MM.1S (cell line): ENCODE measurements around the gene ZNF521.

Source experiments
- DNase-seq: peaks from one replicate; pipeline ENCODE4 v3.0.0-alpha.2; 2015
- H2AFZ ChIP-seq: fragments of 300-600 bp; sonication (generic); 2 replicates; pipeline ENCODE4 v1.6.0; 2016; ENCODE audit warnings: antibody characterized with exemption, low read length
- H3F3A ChIP-seq: fragments of 300-600 bp; sonication (generic); 2 replicates; pipeline ENCODE4 v1.6.1; 2016; ENCODE audit warnings: mild to moderate bottlenecking, antibody characterized with exemption, low read length, moderate library complexity, mixed read lengths; ENCODE audit not compliant: insufficient read depth
- H3K27ac ChIP-seq: fragments of 300-600 bp; sonication (generic); 2 replicates; pipeline ENCODE4 v1.5.1; 2016; ENCODE audit warnings: mild to moderate bottlenecking, low read length
- H3K27me3 ChIP-seq: fragments of 300-600 bp; sonication (generic); replicated peaks from 2 replicates; pipeline ENCODE4 v1.6.0; 2016; ENCODE audit warnings: low read length; ENCODE audit not compliant: insufficient read depth
- H3K36me3 ChIP-seq: fragments of 300-600 bp; sonication (generic); replicated peaks from 2 replicates; pipeline ENCODE4 v1.6.1; 2016; ENCODE audit warnings: mild to moderate bottlenecking, low read length, mixed read lengths; ENCODE audit not compliant: insufficient read depth
- H3K4me1 ChIP-seq: fragments of 300-600 bp; sonication (generic); 2 replicates; pipeline ENCODE4 v1.6.1; 2016; ENCODE audit warnings: low read length, mixed read lengths
- H3K4me2 ChIP-seq: fragments of 300-600 bp; sonication (generic); 2 replicates; pipeline ENCODE4 v1.6.0; 2016; ENCODE audit warnings: low read depth, low read length
- H3K4me3 ChIP-seq: fragments of 300-600 bp; sonication (generic); 2 replicates; pipeline ENCODE4 v1.5.1; 2016; ENCODE audit warnings: low read length, mixed read lengths
- H3K79me2 ChIP-seq: fragments of 300-600 bp; sonication (generic); 2 replicates; pipeline ENCODE4 v1.6.1; 2016; ENCODE audit warnings: mixed run types, low read length, mixed read lengths
- H3K9ac ChIP-seq: fragments of 300-600 bp; sonication (generic); 2 replicates; pipeline ENCODE4 v1.6.1; 2016; ENCODE audit warnings: low read length, mixed read lengths
- H3K9me2 ChIP-seq: fragments of 300-600 bp; sonication (generic); replicated peaks from 2 replicates; pipeline ENCODE4 v1.6.1; 2016; ENCODE audit warnings: mild to moderate bottlenecking, low read length, mixed read lengths; ENCODE audit not compliant: insufficient read depth
- H3K9me3 ChIP-seq: fragments of 300-600 bp; sonication (generic); replicated peaks from 2 replicates; pipeline ENCODE4 v1.6.1; 2016; ENCODE audit warnings: mild to moderate bottlenecking, low read length, mixed read lengths; ENCODE audit not compliant: insufficient read depth
- H4K20me1 ChIP-seq: fragments of 300-600 bp; sonication (generic); 2 replicates; pipeline ENCODE4 v1.6.1; 2016; ENCODE audit warnings: mild to moderate bottlenecking, low read length, moderate library complexity, mixed read lengths; ENCODE audit not compliant: insufficient read depth
- EZH2 ChIP-seq: fragments of 300-600 bp; sonication (generic); optimal IDR thresholded peaks from 2 replicates; pipeline ENCODE3; 2017; ENCODE audit warnings: low read depth, mild to moderate bottlenecking, antibody characterized with exemption, low read length, mixed read lengths
- EZH2phosphoT487 ChIP-seq: fragments of 300-600 bp; sonication (generic); IDR thresholded peaks from 2 replicates; pipeline ENCODE4 v1.6.1; 2018; ENCODE audit warnings: antibody characterized with exemption, low read length
- TF ChIP-seq, protein P1 (sequence below): fragments of 300-600 bp; sonication (generic); IDR thresholded peaks from 2 replicates; pipeline ENCODE4 v1.5.1; 2016; ENCODE audit warnings: antibody characterized with exemption, low read length, mixed read lengths

ZNF521 gene

DNA sequence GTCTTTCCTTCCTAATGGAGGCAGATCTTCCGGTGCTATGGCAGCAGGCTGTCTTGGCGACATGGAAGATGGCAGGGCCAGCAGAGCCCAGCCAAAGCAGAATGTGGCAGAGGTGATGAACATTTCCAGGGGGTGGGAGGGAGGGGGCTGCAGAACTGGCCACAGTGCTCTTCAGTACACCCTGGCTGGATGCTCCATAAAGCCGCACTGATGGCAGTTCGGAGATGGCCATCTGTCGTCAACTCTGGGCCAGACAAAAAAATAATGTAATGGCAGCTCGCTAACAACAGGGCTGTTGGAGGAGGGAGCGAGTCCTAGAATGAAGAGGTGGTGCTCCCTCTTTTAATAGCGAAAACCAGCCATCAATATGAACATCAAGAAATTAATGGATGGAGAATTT is 271.0 kb downstream of the ZNF521 start:
- Histone ChIP-seq H3K4me2 (no peak overlapping the region), H3K36me3 (no peaks in the 10 kb centered on the region), H3K4me3 (no peak overlapping the region), H3K79me2 (no peaks in the 10 kb centered on the region), H3K9ac (no peak overlapping the region), H3K9me3 (no peaks in the 10 kb centered on the region), H3K27ac (no peak overlapping the region), H2AFZ (no peak overlapping the region), H3K4me1 (no peaks in the 10 kb centered on the region), H3K27me3 (no peaks in the 10 kb centered on the region), H4K20me1 (no peaks in the 10 kb centered on the region), H3F3A (no peaks in the 10 kb centered on the region), H3K9me2 (no peaks in the 10 kb centered on the region)
- TF ChIP-seq, protein P1, sequence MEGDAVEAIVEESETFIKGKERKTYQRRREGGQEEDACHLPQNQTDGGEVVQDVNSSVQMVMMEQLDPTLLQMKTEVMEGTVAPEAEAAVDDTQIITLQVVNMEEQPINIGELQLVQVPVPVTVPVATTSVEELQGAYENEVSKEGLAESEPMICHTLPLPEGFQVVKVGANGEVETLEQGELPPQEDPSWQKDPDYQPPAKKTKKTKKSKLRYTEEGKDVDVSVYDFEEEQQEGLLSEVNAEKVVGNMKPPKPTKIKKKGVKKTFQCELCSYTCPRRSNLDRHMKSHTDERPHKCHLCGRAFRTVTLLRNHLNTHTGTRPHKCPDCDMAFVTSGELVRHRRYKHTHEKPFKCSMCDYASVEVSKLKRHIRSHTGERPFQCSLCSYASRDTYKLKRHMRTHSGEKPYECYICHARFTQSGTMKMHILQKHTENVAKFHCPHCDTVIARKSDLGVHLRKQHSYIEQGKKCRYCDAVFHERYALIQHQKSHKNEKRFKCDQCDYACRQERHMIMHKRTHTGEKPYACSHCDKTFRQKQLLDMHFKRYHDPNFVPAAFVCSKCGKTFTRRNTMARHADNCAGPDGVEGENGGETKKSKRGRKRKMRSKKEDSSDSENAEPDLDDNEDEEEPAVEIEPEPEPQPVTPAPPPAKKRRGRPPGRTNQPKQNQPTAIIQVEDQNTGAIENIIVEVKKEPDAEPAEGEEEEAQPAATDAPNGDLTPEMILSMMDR, result no peak
- no peak for TF ChIP-seq EZH2
- no peak for TF ChIP-seq EZH2phosphoT487
- DNase-seq, result no peak

DNA sequence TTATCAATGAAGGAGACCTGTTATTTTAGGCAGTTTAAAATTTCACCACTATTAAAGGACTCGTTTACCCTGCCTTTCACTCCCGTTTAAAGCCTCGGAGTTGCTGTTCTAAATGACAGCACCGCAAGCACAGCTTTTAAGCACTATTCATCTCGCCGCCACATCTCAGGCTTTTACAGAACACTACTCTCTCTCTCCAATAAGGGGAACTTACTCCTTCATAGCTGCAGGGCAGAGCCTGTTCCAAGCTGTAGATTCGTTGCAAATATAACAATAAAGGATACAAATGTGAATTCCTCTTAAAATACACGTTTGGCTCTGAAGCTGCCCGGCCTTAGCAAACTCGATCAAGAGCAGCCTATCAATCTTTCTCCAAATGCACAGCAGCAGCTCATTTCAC is 271.8 kb downstream of the ZNF521 start:
- Histone ChIP-seq H3K4me2 (no peak overlapping the region), H3K9ac (no peak overlapping the region), H3K27me3 (no peaks in the 10 kb centered on the region), H3K36me3 (no peaks in the 10 kb centered on the region), H3K27ac (no peak overlapping the region), H3K9me3 (no peaks in the 10 kb centered on the region), H2AFZ (no peak overlapping the region), H4K20me1 (no peaks in the 10 kb centered on the region), H3K79me2 (no peaks in the 10 kb centered on the region), H3F3A (no peaks in the 10 kb centered on the region), H3K9me2 (no peaks in the 10 kb centered on the region), H3K4me3 (no peak overlapping the region), H3K4me1 (no peaks in the 10 kb centered on the region)
- DNase-seq, result no peak
- TF ChIP-seq EZH2phosphoT487 (no peak), EZH2 (no peak)
- TF ChIP-seq, protein P1, result no peak

DNA sequence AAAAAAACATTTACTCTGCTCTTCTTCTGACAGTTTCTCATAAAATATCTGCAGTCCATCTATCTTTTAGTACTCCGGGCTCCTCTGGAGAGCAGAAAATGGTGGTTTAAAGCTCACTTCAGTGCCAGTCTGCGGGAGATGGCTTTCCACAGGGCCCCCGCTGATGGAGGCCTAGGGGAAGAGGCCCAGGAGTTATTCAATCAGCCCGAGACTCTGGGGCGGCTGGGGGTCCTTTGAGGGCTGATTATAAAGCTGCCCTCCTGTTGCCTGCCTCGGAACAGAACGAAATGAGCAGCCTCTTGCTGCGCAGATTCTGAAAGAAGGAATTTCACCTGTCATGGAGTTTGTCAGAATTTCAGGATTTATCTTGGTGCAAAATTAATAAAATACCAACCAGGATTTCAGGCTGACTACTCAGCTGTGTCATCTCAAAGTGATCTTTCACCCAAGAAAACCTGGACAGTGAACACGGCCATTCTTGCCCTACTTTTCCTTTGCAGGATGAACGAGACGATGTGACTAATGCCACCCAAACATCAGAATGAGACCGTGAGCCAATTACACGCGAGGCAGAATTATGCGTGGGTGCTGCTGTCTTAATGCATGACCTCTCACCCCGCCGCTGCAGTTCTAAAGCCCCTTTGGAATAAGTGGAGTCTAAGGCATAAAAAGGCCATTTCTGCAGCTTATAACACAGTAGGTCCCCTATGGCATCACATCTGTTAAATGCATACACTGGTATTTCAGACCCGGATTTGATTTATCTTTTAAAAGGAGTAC is 273.8 kb downstream of the ZNF521 start:
- no peaks in the 10 kb centered on the region for H3F3A ChIP-seq
- H3K79me2 ChIP-seq, result no peaks in the 10 kb centered on the region
- TF ChIP-seq EZH2 (no peak), EZH2phosphoT487 (no peak)
- TF ChIP-seq, protein P1, result no peak
- H2AFZ ChIP-seq, result no peak overlapping the region
- no peaks in the 10 kb centered on the region for H3K4me1 ChIP-seq
- H3K27me3 ChIP-seq, result no peaks in the 10 kb centered on the region
- DNase-seq, result no peak
- no peaks in the 10 kb centered on the region for H3K9me3 ChIP-seq
- no peak overlapping the region for H3K27ac ChIP-seq
- no peaks in the 10 kb centered on the region for H4K20me1 ChIP-seq
- H3K36me3 ChIP-seq, result no peaks in the 10 kb centered on the region
- no peak overlapping the region for H3K9ac ChIP-seq
- H3K9me2 ChIP-seq, result no peaks in the 10 kb centered on the region
- H3K4me3 ChIP-seq, result no peak overlapping the region
- H3K4me2 ChIP-seq, result no peak overlapping the region
